Measurements from ENCODE around the gene VTN.
"Not testable (repeated sequence)": the region's sequence is repeated elsewhere in the genome, so short reads cannot be mapped to it uniquely, and the experiment has no call there.

The VTN gene

GRCh38 chr17:28344011-28344410, 26.1 kb downstream of the VTN start:
- in situ Hi-C loops (cut with HindIII; ENCODE audit: low sequenced_read_pairs): no loop called here

- in situ Hi-C loops (cut with HindIII; ENCODE audit: low sequenced_read_pairs): no loop called here
Measured at GRCh38 chr17:28343491-28343932, 26.6 kb downstream of the VTN start.

GRCh38 chr17:28342313-28342712, 27.8 kb downstream of the VTN start:
- in situ Hi-C loops (cut with HindIII; ENCODE audit: low sequenced_read_pairs): no loop called here

- in situ Hi-C loops (cut with HindIII; ENCODE audit: low sequenced_read_pairs): no loop called here
Measured at GRCh38 chr17:28341516-28341915, 28.6 kb downstream of the VTN start.

- in situ Hi-C loops (cut with HindIII; ENCODE audit: low sequenced_read_pairs): no loop called here
Measured at GRCh38 chr17:28340374-28340773, 29.7 kb downstream of the VTN start.

GRCh38 chr17:28339431-28339830, 30.7 kb downstream of the VTN start:
- in situ Hi-C loops (cut with HindIII; ENCODE audit: low sequenced_read_pairs): no loop called here

GRCh38 chr17:28338769-28339212, 31.3 kb downstream of the VTN start:
- in situ Hi-C loops (cut with HindIII; ENCODE audit: low sequenced_read_pairs): not testable (repeated sequence)

GRCh38 chr17:28338056-28338768, 31.9 kb downstream of the VTN start:
- in situ Hi-C loops (cut with HindIII; ENCODE audit: low sequenced_read_pairs): no loop called here

- in situ Hi-C loops (cut with HindIII; ENCODE audit: low sequenced_read_pairs): no loop called here
Measured at GRCh38 chr17:28335959-28336871, 33.9 kb downstream of the VTN start.

GRCh38 chr17:28335201-28335958, 34.7 kb downstream of the VTN start, which contains the start of the genes IFT20 and TNFAIP1:
Gene IFT20, minus strand, starts transcription at chr17:28335472. Its CDS starts 3,487 bp downstream, at chr17:28331985.
Gene TNFAIP1, plus strand, starts transcription at chr17:28335761. Its CDS starts 3,761 bp downstream, at chr17:28339522.
- in situ Hi-C loops (cut with HindIII; ENCODE audit: low sequenced_read_pairs): no loop called here

GRCh38 chr17:28334666-28335200, 35.4 kb downstream of the VTN start:
- in situ Hi-C loops (cut with HindIII; ENCODE audit: low sequenced_read_pairs): no loop called here

- in situ Hi-C loops (cut with HindIII; ENCODE audit: low sequenced_read_pairs): no loop called here
Measured at GRCh38 chr17:28334171-28334570, 35.9 kb downstream of the VTN start.

GRCh38 chr17:28333083-28333746, 36.9 kb downstream of the VTN start:
- in situ Hi-C loops (cut with HindIII; ENCODE audit: low sequenced_read_pairs): no loop called here

GRCh38 chr17:28331891-28332420, 38.2 kb downstream of the VTN start:
- in situ Hi-C loops (cut with HindIII; ENCODE audit: low sequenced_read_pairs): no loop called here

- in situ Hi-C loops (cut with HindIII; ENCODE audit: low sequenced_read_pairs): no loop called here
Measured at GRCh38 chr17:28330671-28331070, 39.4 kb downstream of the VTN start.

GRCh38 chr17:28328325-28328724, 41.8 kb downstream of the VTN start:
- in situ Hi-C loops (cut with HindIII; ENCODE audit: low sequenced_read_pairs): no loop called here

- in situ Hi-C loops (cut with HindIII; ENCODE audit: low sequenced_read_pairs): no loop called here
Measured at GRCh38 chr17:28327709-28328108, 42.4 kb downstream of the VTN start.

GRCh38 chr17:28327031-28327607, 43.0 kb downstream of the VTN start:
- in situ Hi-C loops (cut with HindIII; ENCODE audit: low sequenced_read_pairs): no loop called here

GRCh38 chr17:28326114-28326513, 44.0 kb downstream of the VTN start:
- in situ Hi-C loops (cut with HindIII; ENCODE audit: low sequenced_read_pairs): no loop called here

- in situ Hi-C loops (cut with HindIII; ENCODE audit: low sequenced_read_pairs): no loop called here
Measured at GRCh38 chr17:28325211-28325610, 44.9 kb downstream of the VTN start.

Data from DLD1 (cell line).